Neuron (in vitro differentiated cells): ENCODE data around the gene SLC35F3.

Experiments used
- H2AFZ ChIP-seq: one replicate; pipeline ENCODE4 v1.6.1; 2013; ENCODE audit warnings: low read depth, mild to moderate bottlenecking, inconsistent platforms, low read length, moderate library complexity
- H3K27me3 ChIP-seq: one replicate; pipeline ENCODE4 v1.6.1; 2013; ENCODE audit warnings: low read length; ENCODE audit not compliant: insufficient read depth
- H3K36me3 ChIP-seq: one replicate; pipeline ENCODE4 v1.6.1; 2013; ENCODE audit warnings: low read length; ENCODE audit not compliant: insufficient read depth
- H3K4me1 ChIP-seq: one replicate; pipeline ENCODE4 v1.6.1; 2013; ENCODE audit warnings: low read length; ENCODE audit not compliant: insufficient read depth
- H3K4me3 ChIP-seq: 2 replicates; pipeline ENCODE4 v1.5.1; 2013; ENCODE audit warnings: mild to moderate bottlenecking, low read length, moderate library complexity
- H3K9me3 ChIP-seq: one replicate; pipeline ENCODE4 v1.6.1; 2013; ENCODE audit warnings: low read length

SLC35F3 gene

GRCh38 chr1:233959971-233960370 is 55.5 kb downstream of the SLC35F3 start:
- Histone ChIP-seq H3K4me3 (no peak overlapping the region), H3K27me3 (no peaks in the 10 kb centered on the region), H2AFZ (no peak overlapping the region), H3K36me3 (no peaks in the 10 kb centered on the region), H3K4me1 (no peaks in the 10 kb centered on the region), H3K9me3 (no peaks in the 10 kb centered on the region)

- Histone ChIP-seq H3K4me3 (no peak overlapping the region), H2AFZ (no peak overlapping the region), H3K4me1 (no peaks in the 10 kb centered on the region), H3K36me3 (no peaks in the 10 kb centered on the region), H3K9me3 (no peaks in the 10 kb centered on the region), H3K27me3 (no peaks in the 10 kb centered on the region)
Observed at GRCh38 chr1:233960386-233960785, 55.9 kb downstream of the SLC35F3 start.

GRCh38 chr1:233962878-233963277 is 58.4 kb downstream of the SLC35F3 start:
- Histone ChIP-seq H3K4me1 (no peaks in the 10 kb centered on the region), H2AFZ (no peak overlapping the region), H3K36me3 (no peaks in the 10 kb centered on the region), H3K4me3 (no peak overlapping the region), H3K9me3 (no peaks in the 10 kb centered on the region), H3K27me3 (no peaks in the 10 kb centered on the region)

GRCh38 chr1:233965856-233966255 is 61.4 kb downstream of the SLC35F3 start:
- no peaks in the 10 kb centered on the region for H3K4me1 ChIP-seq
- no peaks in the 10 kb centered on the region for H3K36me3 ChIP-seq
- no peaks in the 10 kb centered on the region for H3K27me3 ChIP-seq
- H2AFZ ChIP-seq = no peak overlapping the region
- H3K4me3 ChIP-seq = no peak overlapping the region
- H3K9me3 ChIP-seq = no peaks in the 10 kb centered on the region

GRCh38 chr1:233971753-233972152 is 67.3 kb downstream of the SLC35F3 start:
- Histone ChIP-seq H3K27me3 (no peaks in the 10 kb centered on the region), H2AFZ (no peak overlapping the region), H3K36me3 (no peaks in the 10 kb centered on the region), H3K4me3 (no peak overlapping the region), H3K4me1 (no peaks in the 10 kb centered on the region), H3K9me3 (no peaks in the 10 kb centered on the region)

GRCh38 chr1:233972563-233972950 is 68.1 kb downstream of the SLC35F3 start:
- Histone ChIP-seq H3K36me3 (no peaks in the 10 kb centered on the region), H2AFZ (no peak overlapping the region), H3K9me3 (no peaks in the 10 kb centered on the region), H3K4me1 (no peaks in the 10 kb centered on the region), H3K4me3 (no peak overlapping the region), H3K27me3 (no peaks in the 10 kb centered on the region)

- no peak overlapping the region for H2AFZ ChIP-seq
- H3K27me3 ChIP-seq = no peaks in the 10 kb centered on the region
- H3K4me3 ChIP-seq = no peak overlapping the region
Observed at GRCh38 chr1:233972951-233973635, 68.6 kb downstream of the SLC35F3 start.

GRCh38 chr1:233975486-233975885 is 71.0 kb downstream of the SLC35F3 start:
- H2AFZ ChIP-seq = no peak overlapping the region
- no peaks in the 10 kb centered on the region for H3K4me1 ChIP-seq
- no peak overlapping the region for H3K4me3 ChIP-seq
- H3K27me3 ChIP-seq = no peaks in the 10 kb centered on the region
- no peaks in the 10 kb centered on the region for H3K9me3 ChIP-seq
- no peaks in the 10 kb centered on the region for H3K36me3 ChIP-seq

More at GRCh38 chr1:233972951-233973635, 68.6 kb downstream of the SLC35F3 start:
- H3K4me1 ChIP-seq = no peaks in the 10 kb centered on the region
- H3K36me3 ChIP-seq = no peaks in the 10 kb centered on the region
- no peaks in the 10 kb centered on the region for H3K9me3 ChIP-seq

- Histone ChIP-seq H3K4me3 (no peak overlapping the region), H3K4me1 (no peaks in the 10 kb centered on the region), H3K9me3 (no peaks in the 10 kb centered on the region), H2AFZ (no peak overlapping the region), H3K27me3 (no peaks in the 10 kb centered on the region), H3K36me3 (no peaks in the 10 kb centered on the region)
Observed at GRCh38 chr1:233981042-233981675, 76.7 kb downstream of the SLC35F3 start.

GRCh38 chr1:233982827-233983518 is 78.5 kb downstream of the SLC35F3 start:
- Histone ChIP-seq H3K9me3 (no peaks in the 10 kb centered on the region), H3K4me3 (no peak overlapping the region), H3K4me1 (no peaks in the 10 kb centered on the region), H3K27me3 (no peaks in the 10 kb centered on the region), H2AFZ (no peak overlapping the region), H3K36me3 (no peaks in the 10 kb centered on the region)

GRCh38 chr1:233983811-233984210 is 79.3 kb downstream of the SLC35F3 start:
- Histone ChIP-seq H3K27me3 (no peaks in the 10 kb centered on the region), H2AFZ (no peak overlapping the region), H3K4me3 (no peak overlapping the region), H3K36me3 (no peaks in the 10 kb centered on the region), H3K4me1 (no peaks in the 10 kb centered on the region), H3K9me3 (no peaks in the 10 kb centered on the region)

- Histone ChIP-seq H3K4me1 (no peaks in the 10 kb centered on the region), H3K36me3 (no peaks in the 10 kb centered on the region), H2AFZ (no peak overlapping the region), H3K9me3 (no peaks in the 10 kb centered on the region), H3K4me3 (no peak overlapping the region), H3K27me3 (no peaks in the 10 kb centered on the region)
Observed at GRCh38 chr1:233988963-233989696, 84.7 kb downstream of the SLC35F3 start.

- H3K4me1 ChIP-seq = no peaks in the 10 kb centered on the region
- no peaks in the 10 kb centered on the region for H3K27me3 ChIP-seq
- no peak overlapping the region for H3K4me3 ChIP-seq
- no peak overlapping the region for H2AFZ ChIP-seq
- no peaks in the 10 kb centered on the region for H3K9me3 ChIP-seq
- H3K36me3 ChIP-seq = no peaks in the 10 kb centered on the region
Observed at GRCh38 chr1:233990486-233990885, 86.0 kb downstream of the SLC35F3 start.
